H1 (cell line): ENCODE data around the gene C3orf20. TPM values are rescaled to one million over a fixed set of nuclear protein-coding genes. Genes with fewer than 3 reads are reported as not detected.

Source experiments
- CTCF ChIA-PET: fragments of 300-600 bp; sonication (Branson Sonifier 250); formaldehyde crosslinking; loops from one replicate; lab custom pipeline; 2021; ENCODE audit not compliant: partially characterized antibody; lab: Charles Lee
- POLR2A ChIA-PET: fragments of 300-600 bp; sonication (Branson Sonifier 250); formaldehyde crosslinking; loops from one replicate; lab custom pipeline; 2021; ENCODE audit warnings: inconsistent platforms; ENCODE audit not compliant: partially characterized antibody; lab: Charles Lee
- DNase-seq, 2 experiments: peaks; one replicate each; pipeline versions ENCODE4 v3.0.0 to v3.0.0-alpha.2; 2010 to 2022; ENCODE audit warnings: low spot score in 2 of 2, low read depth in 1 of 2, mixed read lengths in 1 of 2
- FAIRE-seq: peaks from 2 replicates; lab custom pipeline; 2011; peaks lifted over from hg19 to GRCh38; lab: Jason Lieb, UNC
- H2AFZ ChIP-seq: 2 replicates; pipeline ENCODE4 v1.8.1; 2012; ENCODE audit warnings: low read length, inconsistent platforms
- H2AK5ac ChIP-seq: 2 replicates; pipeline ENCODE4 v1.6.1; 2013; ENCODE audit warnings: low read depth, low read length
- H2BK120ac ChIP-seq: replicated peaks from 2 replicates; pipeline ENCODE3; 2013; ENCODE audit warnings: low read depth, low read length, inconsistent platforms
- H2BK12ac ChIP-seq: 2 replicates; pipeline ENCODE4 v1.6.1; 2013; ENCODE audit warnings: low read depth, low read length
- H2BK15ac ChIP-seq: 2 replicates; pipeline ENCODE4 v1.6.1; 2013; ENCODE audit warnings: low read length
- H2BK20ac ChIP-seq: 2 replicates; pipeline ENCODE4 v1.6.1; 2013; ENCODE audit warnings: low read length
- H2BK5ac ChIP-seq: 2 replicates; pipeline ENCODE4 v1.6.1; 2013; ENCODE audit warnings: low read depth, low read length
- H3K14ac ChIP-seq: 2 replicates; pipeline ENCODE4 v1.6.1; 2013; ENCODE audit warnings: inconsistent platforms; ENCODE audit not compliant: insufficient read length
- H3K18ac ChIP-seq: 2 replicates; pipeline ENCODE4 v1.6.1; 2013; ENCODE audit warnings: low read length; ENCODE audit errors: extremely low read depth
- H3K23ac ChIP-seq: 2 replicates; pipeline ENCODE4 v1.6.1; 2013; ENCODE audit warnings: inconsistent platforms; ENCODE audit not compliant: insufficient read length
- H3K23me2 ChIP-seq: 2 replicates; pipeline ENCODE4 v1.6.1; 2013; ENCODE audit warnings: low read depth, low read length
- H3K27ac ChIP-seq: 2 replicates; pipeline ENCODE4 v1.6.1; 2011; ENCODE audit warnings: low read depth, low read length, inconsistent platforms
- H3K27me3 ChIP-seq, 4 experiments: replicated peaks in 1 of 4; 1 replicate in 1 of 4; 2 replicates in 3 of 4; pipeline versions ENCODE4 v1.6.1 to v1.8.1; 2011 to 2013; ENCODE audit warnings: low read length in 3 of 4, mild to moderate bottlenecking in 3 of 4, inconsistent platforms in 2 of 4, mixed read lengths in 2 of 4, moderate library complexity in 1 of 4; ENCODE audit not compliant: control insufficient read depth in 3 of 4, insufficient read depth in 3 of 4; ENCODE audit errors: extremely low read depth in 1 of 4
- H3K36me3 ChIP-seq, 4 experiments: 2 replicates each; pipeline versions ENCODE4 v1.6.1 to v1.8.1; 2011 to 2013; ENCODE audit warnings: mild to moderate bottlenecking in 4 of 4, low read length in 3 of 4, moderate library complexity in 2 of 4, control low read depth in 1 of 4, inconsistent platforms in 1 of 4; ENCODE audit not compliant: insufficient read depth in 4 of 4, control insufficient read depth in 2 of 4
- H3K4ac ChIP-seq: replicated peaks from 2 replicates; pipeline ENCODE3; 2013; ENCODE audit warnings: low read length, low read depth, mixed read lengths, inconsistent platforms; ENCODE audit not compliant: insufficient read length
- H3K4me1 ChIP-seq, 4 experiments: replicated peaks in 1 of 4; 1 replicate in 1 of 4; 2 replicates in 3 of 4; pipeline versions ENCODE4 v1.6.1 to v1.8.1; 2011 to 2013; ENCODE audit warnings: low read length in 3 of 4, inconsistent platforms in 2 of 4, mixed read lengths in 1 of 4; ENCODE audit not compliant: insufficient read depth in 4 of 4, control insufficient read depth in 3 of 4
- H3K4me2 ChIP-seq, 2 experiments: 2 replicates each; pipeline versions ENCODE4 v1.6.1 to v1.8.1; 2011 to 2013; ENCODE audit warnings: low read depth in 2 of 2, low read length in 2 of 2, control low read depth in 1 of 2, inconsistent platforms in 1 of 2, mild to moderate bottlenecking in 1 of 2; ENCODE audit not compliant: insufficient read depth in 1 of 2
- H3K4me3 ChIP-seq, 4 experiments: fragments of 200-600, 300-600 bp in 1 of 4; sonication (generic), shearing (Covaris generic), sonication (Bioruptor Twin) in 1 of 4; 2 replicates each; pipeline versions ENCODE4 v1.5.1 to v1.8.1; 2011 to 2016; ENCODE audit warnings: low read length in 4 of 4, low read depth in 3 of 4, control low read depth in 2 of 4, inconsistent platforms in 2 of 4, mild to moderate bottlenecking in 2 of 4, mixed read lengths in 1 of 4, moderate library complexity in 1 of 4; ENCODE audit not compliant: insufficient read depth in 2 of 4; ENCODE audit errors: extremely low read depth in 1 of 4
- H3K56ac ChIP-seq: replicated peaks from 2 replicates; pipeline ENCODE3; 2013; ENCODE audit warnings: low read depth, mild to moderate bottlenecking, mixed read lengths, low read length, inconsistent platforms; ENCODE audit not compliant: insufficient read length
- H3K79me1 ChIP-seq: 2 replicates; pipeline ENCODE4 v1.6.1; 2013; ENCODE audit warnings: low read depth, low read length, control low read depth
- H3K79me2 ChIP-seq, 2 experiments: 2 replicates each; pipeline versions ENCODE4 v1.6.1 to v1.8.1; 2012 to 2013; ENCODE audit warnings: low read length in 2 of 2, mild to moderate bottlenecking in 2 of 2, inconsistent platforms in 1 of 2; ENCODE audit not compliant: insufficient read depth in 2 of 2, control insufficient read depth in 1 of 2
- H3K9ac ChIP-seq, 4 experiments: replicated peaks in 1 of 4; 1 replicate in 1 of 4; 2 replicates in 3 of 4; pipeline versions ENCODE4 v1.6.1 to v1.8.1; 2011 to 2013; ENCODE audit warnings: low read depth in 3 of 4, low read length in 3 of 4, control low read depth in 2 of 4, mild to moderate bottlenecking in 2 of 4, moderate library complexity in 2 of 4, inconsistent platforms in 1 of 4; ENCODE audit errors: extremely low read depth in 1 of 4
- H3K9me3 ChIP-seq, 2 experiments: 2 replicates each; pipeline versions ENCODE4 v1.6.1 to v1.8.1; 2012 to 2013; ENCODE audit warnings: mild to moderate bottlenecking in 2 of 2, moderate library complexity in 2 of 2, control low read depth in 1 of 2, inconsistent platforms in 1 of 2, low read depth in 1 of 2, low read length in 1 of 2, mixed read lengths in 1 of 2; ENCODE audit not compliant: insufficient read depth in 2 of 2
- H4K20me1 ChIP-seq, 2 experiments: replicated peaks in 1 of 2; 2 replicates each; pipeline versions ENCODE3 to v1.8.1; 2011 to 2013; ENCODE audit warnings: inconsistent platforms in 2 of 2, low read length in 2 of 2, mild to moderate bottlenecking in 1 of 2; ENCODE audit not compliant: insufficient read depth in 2 of 2, control insufficient read depth in 1 of 2
- H4K5ac ChIP-seq: 2 replicates; pipeline ENCODE4 v1.6.1; 2013; ENCODE audit warnings: low read length, low read depth, mixed read lengths, inconsistent platforms; ENCODE audit not compliant: insufficient read length
- H4K8ac ChIP-seq: 2 replicates; pipeline ENCODE4 v1.8.0; 2013; ENCODE audit warnings: mild to moderate bottlenecking, moderate library complexity, low read length, inconsistent platforms; ENCODE audit not compliant: insufficient read depth; ENCODE audit errors: extremely low read depth
- H4K91ac ChIP-seq: replicated peaks from 2 replicates; pipeline ENCODE3; 2013; ENCODE audit warnings: low read length, mixed read lengths, inconsistent platforms; ENCODE audit not compliant: insufficient read length
- NANOG ChIP-seq: IDR thresholded peaks from 2 replicates; pipeline ENCODE4 v1.6.1; 2011; ENCODE audit warnings: low read length, low read depth, mild to moderate bottlenecking, inconsistent platforms; ENCODE audit not compliant: insufficient read depth, poor library complexity, severe bottlenecking
- ZNF274 ChIP-seq: IDR thresholded peaks from 2 replicates; pipeline ENCODE4 v1.7.0; 2012; ENCODE audit warnings: low read length, borderline replicate concordance; ENCODE audit errors: extremely low read depth
- WGBS, 2 experiments: shearing (Covaris generic) in 1 of 2; methylation state at CpG; one replicate each; pipeline versions ENCODE4 v1.1.6 to v1.1.7; 2013 to 2015; ENCODE audit warnings: low lambda C conversion rate in 2 of 2, mixed read lengths in 2 of 2, inconsistent platforms in 1 of 2, low coverage in 1 of 2, missing lambda C conversion rate in 1 of 2; ENCODE audit not compliant: insufficient replicate concordance in 2 of 2, insufficient coverage in 1 of 2, insufficient read length in 1 of 2; ENCODE audit errors: extremely low coverage in 1 of 2, missing lambda C conversion rate in 1 of 2; 5-methylcytosine and 5-hydroxymethylcytosine counted together
- polyA plus RNA-seq, 7 experiments: library from polyadenylated mRNA; depleted of rRNA in 3 of 7; stranded (reverse) in 5 of 7; unstranded in 2 of 7; fragments of >200 nt in 5 of 7; fragments of 200-250 nt in 2 of 7; gene quantifications; 1 replicate in 5 of 7; 2 replicates in 1 of 7; 4 replicates in 1 of 7; pipeline versions ENCODE4 v1.2.1 to v1.2.3, GENCODE V29; 2011 to 2013; ENCODE audit warnings: missing spikeins in 2 of 7, mixed read lengths in 2 of 7
- total RNA-seq: library from RNA; stranded (reverse); fragmentation: NEBNext Ultra II Directional; extraction: Animal tissue kit (Norgen Biotek cat#: 25700); gene quantifications from 2 replicates; pipeline ENCODE4 v1.2.1, GENCODE V29; 2021

C3orf20 gene
- total and polyA plus RNA-seq, 2 of the 8 experiments (the other 6 are each of a cell fraction or from before 2014, with no cell fraction given) = not detected

GRCh38 chr3:14801031-14801430 is 126.1 kb downstream of the C3orf20 start:
- no peak overlapping the region for H2AFZ ChIP-seq
- H3K18ac ChIP-seq = no peak overlapping the region
- no peaks in the 10 kb centered on the region for H3K79me2 ChIP-seq
- no peak overlapping the region for H3K9ac ChIP-seq
- H3K4me2 ChIP-seq = no peak overlapping the region
- H3K79me1 ChIP-seq = no peaks in the 10 kb centered on the region
- H4K91ac ChIP-seq = no peak overlapping the region
- no peak overlapping the region for H3K23ac ChIP-seq
- no peak overlapping the region for H4K5ac ChIP-seq
- H3K4me3 ChIP-seq = no peak overlapping the region
- no peak overlapping the region for H3K4ac ChIP-seq
- no peak overlapping the region for H4K8ac ChIP-seq
- no peak overlapping the region for H2BK5ac ChIP-seq
- H3K27me3 ChIP-seq = no peaks in the 10 kb centered on the region; a peak in 2 of 7 replicates
- H3K23me2 ChIP-seq = no peaks in the 10 kb centered on the region
- H3K36me3 ChIP-seq = no peaks in the 10 kb centered on the region
- H3K14ac ChIP-seq = no peak overlapping the region
- peaks cover 0 to 8% (median 2%) of the 10 kb centered on the region in 4 experiments; a peak in 3 of 7 replicates for H3K4me1 ChIP-seq
- H2BK20ac ChIP-seq = no peak overlapping the region
- 87% methylated on average over 9 of the region's 9 CpGs; no CpG with 5 or more reads in 1 of the 2 experiments for WGBS, 2 experiments
- H2AK5ac ChIP-seq = no peak overlapping the region
- H4K20me1 ChIP-seq = no peaks in the 10 kb centered on the region
- no peak overlapping the region for H2BK15ac ChIP-seq
- H2BK120ac ChIP-seq = no peak overlapping the region
- POLR2A ChIA-PET = interaction anchor here (1.2 kb wide), 1 partner anchor 112 kb away, joined by 3 read pairs; no protein-coding TSS in a partner anchor
- CTCF ChIA-PET = interaction anchor here (2.5 kb wide), 1 partner anchor 10 kb away, joined by 12 read pairs; no protein-coding TSS in a partner anchor
- no peak overlapping the region for H2BK12ac ChIP-seq
- H3K56ac ChIP-seq = no peak overlapping the region
- no peak for FAIRE-seq
- no peaks in the 10 kb centered on the region for H3K9me3 ChIP-seq
- no peak for DNase-seq
- no peak overlapping the region for H3K27ac ChIP-seq
- TF ChIP-seq NANOG (no peak), ZNF274 (no peak)
